T-helper 2 cell (primary cell): ENCODE results near the gene EML3.
A peak's percentile ranks its signal among the peaks of the same experiment; 100 is the strongest.
"Not testable (repeated sequence)": the region's sequence is repeated elsewhere in the genome, so short reads cannot be mapped to it uniquely, and the experiment has no call there.

Source experiments
- DNase-seq, 5 experiments: peaks; one replicate each; pipeline versions ENCODE4 v3.0.0 to v3.0.0-alpha.2; 2012 to 2022

EML3 gene

DNA sequence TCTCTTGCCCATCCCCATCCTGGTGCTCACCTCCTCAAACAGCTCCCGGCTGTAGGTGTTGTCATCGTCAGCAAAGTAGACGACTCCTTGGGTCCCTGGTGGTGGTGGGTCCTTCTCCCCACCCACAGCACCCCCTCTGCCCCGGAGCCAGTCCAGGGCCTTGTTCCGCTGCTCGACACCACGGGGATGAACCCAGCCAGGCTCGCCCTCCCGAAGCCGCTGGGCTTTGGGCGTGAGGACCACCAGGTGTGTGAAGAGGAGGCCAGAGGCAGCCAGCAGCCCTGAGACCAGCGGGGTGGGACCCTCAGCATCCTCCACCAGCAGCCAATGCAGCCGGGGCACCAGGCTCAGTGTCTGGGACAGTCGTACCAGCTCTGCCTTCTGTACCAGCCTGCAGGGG, 4.4 kb upstream of the EML3 start:
- DNase-seq = not testable (repeated sequence)

DNA sequence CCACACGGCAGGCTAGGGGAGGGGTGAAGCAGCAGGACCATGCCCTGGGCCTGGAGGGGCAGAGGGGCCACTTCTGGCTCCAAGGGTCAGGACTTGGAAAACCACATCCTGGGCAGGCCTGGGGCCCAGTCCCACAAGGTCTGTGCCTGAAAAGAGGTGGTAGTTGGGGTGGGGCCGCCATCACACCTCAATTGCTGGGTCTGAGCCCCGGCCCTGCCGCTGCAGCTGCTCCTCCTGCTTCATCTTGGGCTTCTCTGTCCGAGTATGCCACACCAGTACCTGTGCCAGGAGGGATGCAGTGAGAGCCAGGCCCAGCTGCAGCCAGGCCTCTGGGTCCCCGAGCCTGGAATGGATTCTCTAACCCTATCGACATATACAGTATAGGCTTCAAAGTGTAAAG, 2.9 kb upstream of the EML3 start:
- DNase-seq = no peak

DNA sequence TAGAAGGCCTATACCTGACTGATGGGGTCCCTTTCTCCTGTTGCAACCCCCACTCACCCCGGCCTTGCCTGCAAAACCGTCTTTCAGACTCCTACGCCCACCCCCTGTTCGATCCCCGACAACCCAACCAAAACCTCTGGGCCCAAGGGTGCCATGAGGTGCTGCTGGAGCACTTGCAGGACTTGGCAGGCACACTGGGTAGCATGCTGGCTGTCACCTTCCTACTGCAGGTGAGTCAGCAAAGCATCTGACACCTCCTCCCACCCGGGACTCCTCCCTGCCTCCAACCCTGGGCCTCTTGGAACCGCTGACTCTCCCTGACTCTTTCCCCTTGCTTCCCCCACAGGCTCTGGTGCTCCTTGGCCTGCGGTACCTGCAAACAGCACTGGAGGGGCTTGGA, 1.7 kb upstream of the EML3 start:
- DNase-seq = no peak

DNA sequence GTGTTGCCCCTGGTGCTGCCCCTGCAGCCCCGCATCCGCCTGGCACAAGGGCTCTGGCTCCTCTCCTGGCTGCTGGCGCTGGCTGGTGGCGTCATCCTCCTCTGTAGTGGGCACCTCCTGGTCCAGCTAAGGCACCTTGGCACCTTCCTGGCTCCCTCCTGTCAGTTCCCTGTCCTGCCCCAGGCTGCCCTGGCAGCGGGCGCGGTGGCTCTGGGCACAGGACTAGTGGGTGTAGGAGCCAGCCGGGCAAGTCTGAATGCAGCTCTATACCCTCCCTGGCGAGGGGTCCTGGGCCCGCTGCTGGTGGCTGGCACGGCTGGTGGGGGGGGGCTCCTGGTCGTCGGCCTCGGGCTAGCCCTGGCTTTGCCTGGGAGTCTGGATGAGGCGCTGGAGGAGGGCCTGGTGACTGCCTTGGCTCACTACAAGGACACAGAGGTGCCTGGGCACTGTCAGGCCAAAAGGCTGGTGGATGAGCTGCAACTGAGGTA, 760 bp upstream of the EML3 start:
- DNase-seq = no peak

DNA sequence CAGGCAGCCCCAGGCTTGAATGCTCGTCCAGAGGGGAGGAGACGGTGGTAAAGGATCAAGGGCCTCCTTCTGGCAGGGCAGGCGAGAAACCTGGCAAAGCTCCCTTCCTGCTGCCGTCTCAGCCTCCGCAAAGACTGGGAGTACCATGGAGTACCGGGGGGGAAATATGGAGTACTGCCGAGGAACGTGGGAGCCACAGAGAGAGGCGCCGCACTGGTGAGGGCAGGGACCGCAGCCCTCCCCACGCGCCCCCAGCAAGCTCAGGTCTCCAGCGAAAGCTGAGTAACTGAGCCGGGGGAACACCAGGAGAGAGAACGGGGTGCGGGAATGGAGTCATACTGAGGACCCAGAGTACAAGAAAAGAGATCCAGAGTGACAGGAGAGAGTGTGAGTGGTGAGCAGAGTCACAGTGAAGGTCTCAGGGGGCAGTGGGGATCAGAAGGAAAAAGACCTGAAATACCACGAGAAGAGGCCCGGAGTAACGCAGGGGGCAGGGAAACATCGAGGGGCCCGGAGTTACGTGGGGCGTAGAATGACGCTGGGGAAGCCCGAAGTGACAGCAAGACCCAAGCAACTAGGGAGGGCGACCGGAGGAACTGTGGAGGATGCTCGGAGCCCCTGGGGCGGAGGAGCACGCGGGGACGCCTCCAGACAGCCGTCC, 740 bp downstream of the EML3 start:
- DNase-seq = peak in 2 of 5 experiments; percentile 30 to 74

DNA sequence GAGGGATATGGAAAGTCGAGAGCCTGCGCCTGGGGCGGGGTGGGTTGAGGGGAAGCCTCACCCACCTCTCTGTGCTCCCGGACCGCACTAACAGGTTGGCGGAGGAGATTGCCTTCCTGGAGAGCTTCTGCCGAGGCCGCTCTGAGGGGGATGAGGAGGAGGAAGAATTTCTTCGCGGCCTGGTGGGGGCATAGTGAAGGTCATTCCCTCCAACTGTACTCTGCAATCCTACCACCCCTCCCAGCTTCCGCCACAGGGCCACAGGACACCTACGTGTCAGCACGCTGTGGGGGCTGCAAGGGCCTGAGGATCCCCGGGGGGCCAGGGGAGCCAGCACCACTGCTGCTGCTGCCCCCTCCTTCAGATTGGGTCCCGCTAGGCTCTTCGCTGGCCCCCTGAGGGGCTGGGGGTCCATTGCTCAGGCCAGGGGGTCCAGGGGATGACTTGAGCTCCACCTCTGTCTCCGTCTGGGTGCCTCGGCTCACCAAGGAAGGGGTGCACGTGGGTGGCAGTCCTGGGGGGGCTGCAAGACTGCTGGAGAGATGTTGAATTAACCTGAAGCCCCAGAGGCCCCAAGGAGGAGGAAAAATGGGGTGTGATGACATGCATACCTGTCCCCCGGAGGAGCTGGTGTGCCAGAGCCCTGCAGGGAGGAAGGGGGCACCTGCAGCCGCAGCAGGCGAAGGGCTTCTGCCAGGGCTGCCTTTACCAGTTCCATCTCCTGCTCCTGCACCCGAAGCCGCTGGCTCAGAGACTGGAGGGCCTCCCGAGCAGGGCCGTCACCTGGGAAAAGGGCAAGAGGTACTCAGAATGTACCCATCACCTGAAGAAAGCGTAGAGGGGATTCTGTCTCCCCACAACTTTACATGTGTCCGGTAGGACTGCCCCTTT, 1.5 kb downstream of the EML3 start:
- no peak for DNase-seq

DNA sequence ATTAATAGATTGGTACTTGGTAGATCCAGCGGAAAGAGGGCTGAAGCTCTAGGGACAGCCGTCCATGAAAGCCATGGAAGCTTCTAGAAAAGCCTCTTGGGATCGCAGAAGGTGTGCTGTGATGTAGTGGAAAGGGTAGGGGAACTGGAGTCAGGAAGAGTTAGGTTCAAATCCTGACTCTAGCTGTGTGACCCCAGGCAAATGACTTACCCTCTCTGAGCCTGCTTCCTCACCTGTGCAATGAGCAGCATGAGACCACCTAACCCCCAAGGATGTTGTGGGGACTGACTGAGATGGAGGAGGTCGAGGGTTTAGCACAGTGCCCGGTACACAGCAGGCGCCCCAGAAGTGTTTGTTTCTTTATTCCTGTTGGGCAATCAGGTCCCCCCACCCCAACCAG, 2.2 kb downstream of the EML3 start:
- DNase-seq = no peak

DNA sequence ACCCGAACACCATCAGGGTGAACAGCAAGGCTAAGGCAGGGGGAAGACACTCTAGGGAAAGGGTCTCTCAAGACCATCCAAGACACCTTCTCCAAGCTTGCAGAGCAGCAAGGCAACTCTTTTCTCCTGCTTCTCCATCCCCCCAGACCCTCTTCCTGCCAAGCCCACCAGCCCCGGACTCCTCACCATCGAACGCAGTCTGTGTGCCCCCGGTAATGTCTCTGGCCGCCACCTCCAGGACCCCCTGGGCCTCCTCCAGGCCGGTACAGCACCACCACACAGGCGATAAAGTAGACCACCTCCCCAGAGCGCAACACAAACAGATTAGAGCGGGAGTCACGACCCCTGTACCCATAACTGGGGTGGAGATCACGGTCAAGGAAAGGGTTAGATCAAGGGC, 3.8 kb downstream of the EML3 start:
- no peak for DNase-seq

DNA sequence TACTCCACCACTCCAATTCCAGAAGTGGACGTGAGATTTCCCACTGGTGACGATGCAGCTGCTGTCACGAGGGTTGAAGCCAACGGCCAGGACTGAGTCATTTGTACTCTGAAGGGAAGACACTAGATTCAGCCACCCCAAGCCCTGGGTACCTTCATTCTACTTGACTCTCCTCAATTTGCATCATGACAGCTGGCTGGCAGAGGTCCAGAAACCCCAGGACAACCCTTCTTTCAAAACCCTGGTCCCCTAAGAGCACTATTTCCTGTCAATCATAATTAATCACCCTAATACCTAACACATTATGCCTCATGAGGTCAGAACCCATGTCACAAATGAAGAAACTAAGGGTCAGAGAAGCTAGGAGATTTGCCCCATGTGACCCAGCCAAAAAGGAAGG, 4.9 kb downstream of the EML3 start:
- DNase-seq = no peak

DNA sequence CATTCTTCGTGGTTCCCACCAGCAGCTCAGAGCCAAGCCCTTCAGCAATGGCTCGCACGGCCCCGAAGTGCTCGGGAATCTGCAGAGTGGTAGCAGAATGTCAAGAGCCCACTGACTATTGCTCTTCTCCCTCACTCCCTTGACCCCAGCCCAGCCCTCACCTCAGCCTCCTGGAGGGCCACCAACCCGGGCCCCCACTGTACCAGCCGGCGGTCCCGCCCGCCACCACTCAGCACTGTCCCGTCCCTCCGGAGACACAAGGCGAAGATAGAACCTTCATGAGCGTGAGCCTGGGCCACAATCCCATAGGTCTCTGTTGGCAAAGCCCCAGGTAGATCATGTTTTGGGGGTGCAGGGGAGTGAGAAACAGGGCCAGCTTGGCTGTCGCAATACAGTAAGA, 6.7 kb downstream of the EML3 start:
- no peak for DNase-seq

DNA sequence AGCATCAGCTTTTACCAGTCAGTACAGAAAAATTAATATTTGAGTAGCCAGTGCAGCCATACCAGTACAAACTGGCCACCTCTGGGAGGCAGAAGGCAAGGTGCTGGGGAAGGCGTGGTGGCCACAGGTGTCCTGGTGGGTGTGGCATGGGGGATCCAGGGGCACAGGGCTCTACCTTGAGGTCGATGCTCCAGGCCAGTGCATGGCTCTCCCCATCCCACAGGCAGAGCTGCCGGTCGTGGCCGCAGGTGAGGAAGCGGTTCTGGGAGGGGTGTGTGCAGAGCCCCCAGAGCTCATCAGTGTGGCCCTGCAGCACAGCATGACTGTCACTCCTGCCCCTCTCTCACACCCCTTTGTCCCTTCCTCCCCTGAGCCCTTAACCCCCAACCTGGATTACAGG, 7.1 kb downstream of the EML3 start:
- no peak for DNase-seq

DNA sequence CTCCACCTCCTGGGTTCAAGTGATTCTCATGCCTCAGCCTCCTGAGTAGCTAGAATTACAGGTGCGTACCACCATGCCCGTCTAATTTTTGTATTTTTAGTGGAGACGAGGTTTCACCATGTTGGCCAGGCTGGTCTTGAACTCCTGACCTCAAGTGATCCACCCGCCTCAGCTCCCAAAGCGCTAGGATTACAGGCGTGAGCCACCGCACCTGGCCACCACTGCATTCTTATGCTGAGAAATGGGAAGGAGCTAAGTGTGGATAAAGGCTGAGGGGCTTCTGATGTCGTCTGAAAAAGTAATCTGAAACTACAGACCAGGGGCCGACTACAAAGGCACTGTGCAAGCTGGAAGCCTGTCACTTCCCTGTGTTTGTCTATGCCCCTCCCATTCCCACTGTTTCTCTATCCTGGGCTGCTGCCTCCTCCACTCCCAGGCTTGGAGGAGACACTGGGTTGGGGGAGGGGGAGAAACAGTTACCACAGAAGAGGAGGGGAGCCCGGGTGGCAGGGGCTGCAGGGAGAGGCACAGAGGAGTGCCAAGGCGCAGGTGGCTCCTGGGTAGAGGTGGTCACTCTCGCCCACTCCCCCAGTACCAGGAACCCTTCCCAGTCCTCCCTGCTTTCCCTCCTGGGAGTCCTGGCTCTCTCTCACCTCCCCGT, 8.0 kb downstream of the EML3 start:
- no peak for DNase-seq

DNA sequence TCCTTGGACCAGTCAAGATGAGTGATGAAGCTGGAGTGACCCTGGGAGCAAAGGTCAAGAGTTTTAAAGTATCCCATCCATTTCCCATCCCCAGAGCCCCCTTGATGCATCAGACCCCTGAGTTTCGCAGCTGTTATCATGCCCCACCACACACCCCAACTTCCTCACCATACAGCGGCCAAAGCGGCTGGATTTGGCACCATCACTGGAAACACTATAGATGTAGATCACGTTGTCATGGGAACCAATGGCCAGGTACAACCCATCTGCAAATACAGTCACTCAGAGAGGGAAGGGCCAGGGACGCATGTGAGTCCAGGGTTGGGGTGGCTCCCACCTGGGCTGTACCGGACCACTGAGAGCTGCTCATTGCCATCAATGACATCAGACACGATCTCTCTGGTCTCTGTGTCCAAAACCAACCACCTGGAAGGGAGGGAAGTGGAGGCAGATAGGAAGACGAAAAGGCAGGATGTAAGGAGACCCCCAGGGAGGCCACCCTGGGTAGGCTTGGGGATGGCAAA, 8.7 kb downstream of the EML3 start:
- DNase-seq = no peak

DNA sequence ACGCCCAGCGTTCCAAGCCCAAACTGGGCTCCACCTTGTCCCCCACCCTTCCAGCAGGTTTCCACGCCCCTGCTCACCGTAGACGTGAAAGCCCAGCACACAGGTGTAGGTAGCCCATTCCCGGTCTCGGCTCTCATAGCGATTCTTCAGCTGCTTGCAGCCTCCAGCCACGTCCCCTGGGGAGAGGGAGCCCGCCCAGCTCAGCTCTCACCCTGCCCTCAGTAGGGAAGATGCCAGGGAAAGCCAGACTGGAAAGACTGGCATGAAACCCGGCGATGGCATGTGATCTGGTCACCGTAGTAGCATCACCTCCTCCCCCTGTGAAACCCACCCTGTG, 9.5 kb downstream of the EML3 start:
- DNase-seq = no peak

DNA sequence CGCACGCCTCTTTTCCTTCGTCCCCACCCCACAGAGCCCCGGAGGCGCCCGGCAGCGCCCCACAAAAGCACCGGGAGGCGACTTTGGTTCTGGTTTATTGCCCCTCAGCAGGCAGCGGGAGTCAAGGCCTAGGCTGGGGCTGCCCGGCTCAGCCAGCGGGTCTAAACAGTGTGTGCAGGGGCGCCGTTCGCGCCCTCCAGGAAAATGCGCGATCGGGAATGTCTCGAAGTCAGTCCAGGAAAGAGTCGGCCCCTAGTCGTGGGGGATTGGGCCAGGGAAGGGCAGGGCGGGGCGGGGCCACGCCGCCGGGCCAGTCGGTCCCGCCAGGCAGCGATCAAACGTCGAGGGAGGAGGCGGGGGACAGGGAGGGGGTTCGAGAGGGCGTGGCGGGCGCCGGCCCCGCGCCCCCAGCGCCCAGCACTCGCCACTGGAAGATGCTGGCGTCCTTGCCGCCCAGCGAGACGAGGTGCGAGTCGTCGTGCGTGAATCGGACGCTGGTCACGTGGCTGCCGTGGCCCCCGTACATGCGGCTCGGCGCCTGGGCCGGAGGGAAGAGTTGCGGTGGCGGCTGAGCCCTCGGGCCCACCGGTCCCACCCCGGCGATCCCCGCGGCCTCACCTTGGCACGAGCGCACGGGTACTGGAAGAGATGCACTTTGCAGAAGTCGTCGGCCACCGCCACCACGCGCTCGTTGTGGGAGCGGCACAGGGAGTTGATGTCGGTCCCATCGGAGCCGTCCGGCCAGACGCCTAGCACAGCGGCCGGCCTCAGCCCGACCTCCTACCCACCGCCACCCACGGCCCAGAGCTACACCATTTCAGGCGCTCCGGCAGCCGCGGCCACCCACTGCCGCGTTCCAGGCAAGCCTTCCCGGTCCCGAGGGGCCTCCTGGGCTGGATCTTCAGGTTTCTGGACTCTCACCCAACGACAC, 10.2 kb downstream of the EML3 start:
- peak in 1 of 5 experiments; percentile 26 for DNase-seq

DNA sequence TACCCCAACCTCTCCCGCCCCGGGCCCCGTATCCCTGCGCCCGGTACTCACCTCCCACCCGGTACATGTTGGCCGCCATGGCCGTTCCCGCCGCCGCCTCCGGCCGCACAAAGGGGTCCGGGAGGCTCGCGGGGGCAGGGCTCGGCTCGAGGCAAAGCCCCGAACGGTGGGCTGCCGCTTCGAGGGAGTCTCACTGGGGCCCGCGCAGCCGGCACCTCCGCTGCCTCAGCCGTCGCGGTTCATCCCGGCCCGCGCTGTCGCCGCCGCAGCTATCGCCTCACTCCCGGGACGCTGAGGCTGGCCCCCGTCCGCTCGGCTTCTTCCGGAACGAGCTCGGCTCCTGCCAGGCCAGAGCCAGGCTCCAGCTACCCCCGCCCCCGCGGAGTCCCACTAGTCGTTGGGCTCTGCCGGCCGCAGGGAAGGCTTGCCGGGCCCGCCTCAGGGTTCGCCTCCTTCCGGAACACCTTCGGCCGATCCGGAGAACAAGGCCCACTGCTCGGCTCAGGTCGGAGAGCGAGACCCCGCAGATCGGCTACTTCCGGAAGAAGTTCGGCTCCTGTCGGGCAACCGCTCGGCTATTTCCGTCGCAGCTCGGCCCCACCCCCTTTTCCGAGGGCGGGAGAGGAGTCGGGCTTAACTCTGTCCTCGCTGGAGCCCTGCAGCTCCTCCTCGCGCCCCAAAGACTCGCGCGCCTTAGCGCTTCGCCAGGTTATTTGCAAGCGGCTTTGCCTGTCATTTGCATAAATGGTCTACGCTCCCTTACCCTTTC, 11.0 kb downstream of the EML3 start, which contains the start of gene MTA2:
Gene MTA2, minus strand, starts transcription at position 494 of the 769 bp plus-strand sequence. Its CDS starts 415 bp downstream, at position 79.
- peak; percentile 94 to 99 (median 99) for DNase-seq

DNA sequence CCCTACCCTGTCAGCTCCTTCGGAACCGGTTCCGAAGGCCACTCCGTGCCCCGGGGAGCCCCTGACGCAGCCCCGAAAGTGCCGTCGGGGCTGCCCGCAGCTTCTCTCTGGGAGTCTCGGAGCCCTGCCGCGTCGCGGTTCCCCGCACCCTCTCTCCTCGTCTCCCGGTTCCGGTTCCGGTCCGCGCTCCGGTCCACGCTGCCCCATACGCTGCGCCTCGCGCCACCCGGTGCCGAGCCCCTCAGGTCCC, 11.5 kb downstream of the EML3 start:
- peak in 3 of 5 experiments; percentile 30 to 50 (median 39) for DNase-seq

DNA sequence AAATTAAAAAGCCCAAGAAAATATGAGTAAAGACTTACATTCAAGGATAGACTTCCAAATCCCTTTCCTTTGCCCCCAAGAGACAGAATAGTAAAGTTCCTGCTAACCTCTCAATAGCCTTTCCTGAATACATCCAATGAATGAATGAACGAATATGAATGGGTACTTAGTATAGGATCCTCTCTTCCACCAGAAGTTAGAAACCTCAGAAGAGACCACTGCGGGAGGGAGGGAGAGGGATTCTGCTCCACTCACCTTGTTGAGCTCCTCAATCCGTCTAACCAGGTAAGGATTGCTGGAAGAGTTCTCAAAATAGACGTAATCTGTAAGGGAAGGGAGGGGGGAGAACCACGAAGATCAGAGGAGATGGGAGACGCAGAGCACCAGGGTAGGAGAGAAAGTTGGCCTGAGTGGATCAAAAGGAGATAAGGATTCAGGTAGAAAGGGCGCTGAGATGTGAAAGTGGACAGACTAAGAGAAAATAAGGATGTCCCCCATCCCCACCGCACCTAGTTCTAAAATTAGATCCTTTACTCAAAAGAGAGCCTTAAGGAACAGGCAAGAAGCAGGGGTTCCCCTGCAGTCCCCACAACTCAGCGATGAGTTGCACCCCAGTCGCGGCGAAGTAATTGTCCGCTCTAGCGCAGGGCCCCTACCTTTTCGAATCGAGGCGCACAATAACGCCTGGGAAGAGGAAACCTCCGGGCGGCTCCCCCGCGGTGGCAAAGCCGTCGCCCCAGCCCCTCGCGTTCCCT, 12.0 kb downstream of the EML3 start:
- peak in 1 of 5 experiments; percentile 54 for DNase-seq

DNA sequence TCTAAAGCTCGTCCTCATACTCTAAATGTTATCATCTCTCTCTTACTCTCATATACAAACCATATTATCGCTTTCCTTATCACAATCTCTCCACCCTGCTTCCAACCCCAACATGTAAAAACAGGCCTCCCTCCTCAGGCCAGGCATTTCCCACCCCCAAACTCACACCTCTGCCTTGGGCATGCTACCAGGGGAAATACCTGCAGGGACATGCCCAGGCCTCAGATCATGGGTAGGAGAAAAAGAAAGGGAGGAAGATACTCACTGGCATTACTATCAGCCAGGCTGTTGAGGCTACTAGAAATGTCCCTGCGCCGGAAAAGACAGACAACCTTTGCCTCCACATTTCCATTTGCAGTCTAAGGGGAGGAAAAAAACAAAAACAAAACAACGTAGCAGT, 12.7 kb downstream of the EML3 start:
- DNase-seq = peak in 1 of 5 experiments; percentile 41

DNA sequence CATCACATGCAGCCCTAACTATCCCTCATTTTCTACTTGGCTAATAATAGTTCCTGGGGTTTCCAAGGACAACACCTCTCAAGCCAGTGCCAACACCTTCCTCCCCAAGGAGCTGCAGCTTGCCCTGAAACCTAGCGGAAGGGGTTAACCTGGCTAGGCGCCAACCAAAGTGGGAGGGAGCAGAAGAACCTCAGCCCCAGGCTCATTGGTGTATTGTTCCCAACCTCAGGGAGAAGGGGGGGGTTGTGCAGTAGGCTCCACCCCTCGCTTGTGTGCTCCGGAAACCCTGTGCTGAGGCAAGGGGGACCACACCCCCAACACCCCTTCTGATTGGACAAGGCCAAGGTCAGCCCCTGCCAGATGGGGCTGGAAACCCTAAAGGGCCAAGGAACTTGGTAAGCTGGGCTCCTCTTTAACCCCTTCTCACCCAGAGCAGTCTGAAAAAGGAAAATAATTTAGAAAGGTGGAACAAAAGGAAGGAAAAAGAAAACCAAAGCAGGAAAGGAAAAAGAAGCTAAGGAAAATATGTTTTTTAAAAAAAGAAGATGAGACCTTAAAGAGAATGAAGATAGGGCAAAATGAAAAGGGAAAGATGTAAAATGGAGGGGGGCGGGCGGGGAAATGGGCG, 13.4 kb downstream of the EML3 start:
- peak; percentile 76 to 100 (median 94) for DNase-seq
